HCT116 (cell line): ENCODE data around the gene GABRR2. TPM values are rescaled to one million over a fixed set of nuclear protein-coding genes. Genes with fewer than 3 reads are reported as not detected.

ENCODE experiments used
- ATAC-seq: fragments of 200-7000 bp; cut with Tn5 transposase; 2 replicates; pipeline ENCODE4 v1.9.1; 2020; ENCODE audit warnings: mild to moderate bottlenecking, moderate library complexity
- BruUV-seq: library from RNA; stranded (reverse); fragments of 400-500 nt; replicated peaks from 2 replicates; lab custom pipeline; 2021; lab: Mats Ljungman, UMichigan
- CTCF ChIA-PET: fragments of 300-600 bp; sonication (Branson Sonifier 250); formaldehyde crosslinking; loops from one replicate; lab custom pipeline; 2021; ENCODE audit warnings: antibody characterized with exemption; lab: Charles Lee
- POLR2A ChIA-PET: fragments of 300-600, 350-600 bp; sonication (Branson Sonifier 250); formaldehyde crosslinking; loops from one replicate; lab custom pipeline; 2021; ENCODE audit warnings: antibody characterized with exemption; lab: Charles Lee
- RAD21 ChIA-PET, 2 experiments: fragments of 300-600 bp; sonication (Branson Sonifier 250); formaldehyde crosslinking; loops; one replicate each; lab custom pipeline; 2023; ENCODE audit warnings: low total read pairs in 2 of 2; ENCODE audit not compliant: uncharacterized antibody in 2 of 2, unreplicated experiment in 2 of 2, low non-redundant PET in 1 of 2; lab: Charles Lee
- DNase-seq: peaks from one replicate; pipeline ENCODE4 v3.0.0-alpha.2; 2010; ENCODE audit warnings: low read depth, low spot score
- H2AFZ ChIP-seq: fragments of 200-600 bp; shearing (Covaris generic), sonication (generic); 2 replicates; pipeline ENCODE4 v1.6.1; 2017; ENCODE audit warnings: low read depth, mixed run types, mixed read lengths, antibody characterized with exemption, low read length; ENCODE audit not compliant: poor library complexity, severe bottlenecking
- H3K27ac ChIP-seq: 2 replicates; pipeline ENCODE4 v1.5.1; 2012; ENCODE audit warnings: low read depth, low read length
- H3K27me3 ChIP-seq: fragments of 200-600 bp; sonication (generic); 2 replicates; pipeline ENCODE4 v1.6.1; 2016; ENCODE audit warnings: mixed run types, low read length, mixed read lengths; ENCODE audit not compliant: insufficient read depth
- H3K36me3 ChIP-seq, 2 experiments: fragments of 200-500 bp in 1 of 2; fragments of 200-600 bp in 1 of 2; sonication (Bioruptor generic) in 1 of 2; sonication (generic) in 1 of 2; 2 replicates each; pipeline versions ENCODE4 v1.5.1 to v1.6.1; 2014 to 2016; ENCODE audit warnings: low read length in 2 of 2, inconsistent platforms in 1 of 2, mixed read lengths in 1 of 2, mixed run types in 1 of 2; ENCODE audit not compliant: insufficient read depth in 2 of 2, control insufficient read depth in 1 of 2
- H3K4me1 ChIP-seq, 2 experiments: fragments of 200-600 bp in 1 of 2; sonication (generic) in 1 of 2; 2 replicates each; pipeline versions ENCODE4 v1.5.1 to v1.6.1; 2012 to 2017; ENCODE audit warnings: low read length in 2 of 2, inconsistent platforms in 1 of 2, mild to moderate bottlenecking in 1 of 2, mixed read lengths in 1 of 2, mixed run types in 1 of 2, moderate library complexity in 1 of 2; ENCODE audit not compliant: insufficient read depth in 2 of 2, control insufficient read depth in 1 of 2
- H3K4me2 ChIP-seq: fragments of 200-600 bp; sonication (generic); 2 replicates; pipeline ENCODE4 v1.6.1; 2017; ENCODE audit warnings: mixed run types, low read length, mixed read lengths
- H3K4me3 ChIP-seq, 2 experiments: fragments of 200-600 bp in 1 of 2; sonication (generic) in 1 of 2; replicated peaks in 1 of 2; 2 replicates each; pipeline ENCODE4 v1.5.1; 2011 to 2016; ENCODE audit warnings: low read length in 2 of 2, control low read depth in 1 of 2, low read depth in 1 of 2, mild to moderate bottlenecking in 1 of 2, mixed read lengths in 1 of 2, mixed run types in 1 of 2
- H3K79me2 ChIP-seq: fragments of 200-600 bp; sonication (generic); 2 replicates; pipeline ENCODE4 v1.6.1; 2017; ENCODE audit warnings: mild to moderate bottlenecking, mixed run types, low read length, moderate library complexity, mixed read lengths; ENCODE audit not compliant: insufficient read depth
- H3K9ac ChIP-seq: fragments of 200-600 bp; sonication (generic); 2 replicates; pipeline ENCODE4 v1.6.1; 2016; ENCODE audit warnings: low read length, mixed read lengths
- H3K9me2 ChIP-seq: fragments of 200-600 bp; sonication (generic), shearing (Covaris generic); 2 replicates; pipeline ENCODE4 v1.6.1; 2017; ENCODE audit warnings: mixed run types, mild to moderate bottlenecking, moderate library complexity; ENCODE audit not compliant: insufficient read depth
- H3K9me3 ChIP-seq, 2 experiments: fragments of 200-500 bp in 1 of 2; fragments of 200-600 bp in 1 of 2; sonication (Bioruptor generic) in 1 of 2; sonication (generic) in 1 of 2; 2 replicates each; pipeline ENCODE4 v1.6.1; 2014 to 2017; ENCODE audit warnings: low read length in 2 of 2, mixed read lengths in 2 of 2, inconsistent platforms in 1 of 2, low read depth in 1 of 2, mild to moderate bottlenecking in 1 of 2, mixed run types in 1 of 2, moderate library complexity in 1 of 2; ENCODE audit not compliant: control insufficient read depth in 1 of 2, insufficient read depth in 1 of 2
- H4K20me1 ChIP-seq: fragments of 200-600 bp; sonication (generic), shearing (Covaris generic); 2 replicates; pipeline ENCODE4 v1.6.1; 2017; ENCODE audit warnings: mixed run types, mild to moderate bottlenecking, moderate library complexity; ENCODE audit not compliant: insufficient read depth
- CBX3 ChIP-seq: IDR thresholded peaks from 2 replicates; pipeline ENCODE4 v1.6.1; 2012; ENCODE audit warnings: low read depth
- CEBPB ChIP-seq: IDR thresholded peaks from 2 replicates; pipeline ENCODE4 v1.6.1; 2012; ENCODE audit warnings: low read depth
- EGR1 ChIP-seq: IDR thresholded peaks from 2 replicates; pipeline ENCODE4 v1.6.1; 2012; ENCODE audit warnings: low read depth
- ELF1 ChIP-seq: IDR thresholded peaks from 2 replicates; pipeline ENCODE4 v1.6.1; 2012; ENCODE audit warnings: low read depth, borderline replicate concordance
- EZH2 ChIP-seq: fragments of 200-600 bp; sonication (generic); IDR thresholded peaks from 2 replicates; pipeline ENCODE4 v1.6.1; 2017; ENCODE audit warnings: antibody characterized with exemption, mixed run types
- EZH2phosphoT487 ChIP-seq: fragments of 200-600 bp; IDR thresholded peaks from 2 replicates; pipeline ENCODE4 v1.6.1; 2018; ENCODE audit warnings: antibody characterized with exemption, borderline replicate concordance
- FOSL1 ChIP-seq: IDR thresholded peaks from 2 replicates; pipeline ENCODE4 v1.6.1; 2012; ENCODE audit warnings: low read depth
- JUND ChIP-seq: IDR thresholded peaks from 2 replicates; pipeline ENCODE4 v1.6.1; 2012
- POLR2A ChIP-seq: IDR thresholded peaks from 2 replicates; pipeline ENCODE4 v1.7.0; 2011; ENCODE audit warnings: borderline replicate concordance; ENCODE audit not compliant: insufficient read depth, insufficient read length; ENCODE audit errors: extremely low read depth
- POLR2AphosphoS5 ChIP-seq: IDR thresholded peaks from 2 replicates; pipeline ENCODE4 v1.6.1; 2011; ENCODE audit warnings: mild to moderate bottlenecking, low read depth, low read length, moderate library complexity
- RAD21 ChIP-seq: IDR thresholded peaks from 2 replicates; pipeline ENCODE4 v1.6.1; 2012; ENCODE audit warnings: low read depth, mild to moderate bottlenecking
- SIN3A ChIP-seq: IDR thresholded peaks from 2 replicates; pipeline ENCODE4 v1.6.1; 2012; ENCODE audit warnings: low read depth
- SP1 ChIP-seq: IDR thresholded peaks from 2 replicates; pipeline ENCODE4 v1.6.1; 2012; ENCODE audit warnings: low read depth
- SRF ChIP-seq: IDR thresholded peaks from 2 replicates; pipeline ENCODE4 v1.6.1; 2012; ENCODE audit warnings: low read depth
- TCF7L2 ChIP-seq: IDR thresholded peaks from 2 replicates; pipeline ENCODE4 v1.7.0; 2011; ENCODE audit warnings: borderline replicate concordance, inconsistent platforms; ENCODE audit not compliant: insufficient read depth, insufficient read length; ENCODE audit errors: extremely low read depth
- YY1 ChIP-seq: IDR thresholded peaks from 2 replicates; pipeline ENCODE4 v1.6.1; 2011; ENCODE audit warnings: low read length, low read depth, moderate library complexity, mild to moderate bottlenecking; ENCODE audit not compliant: insufficient replicate concordance; ENCODE audit errors: extremely low read depth
- ZNF274 ChIP-seq: fragments of 200-500 bp; sonication (Bioruptor generic); IDR thresholded peaks from 2 replicates; pipeline ENCODE4 v1.6.1; 2014; ENCODE audit warnings: mild to moderate bottlenecking, low read depth, low read length, inconsistent platforms
- intact Hi-C: fragments of 100-400 bp; cut with micrococcal nuclease; formaldehyde crosslinking; loops from 2 replicates; pipeline ENCODE4 v1.10.0; 2022
- total RNA-seq: library from RNA; stranded (reverse); gene quantifications from one replicate; pipeline ENCODE4 v1.2.1, GENCODE V29; 2021; ENCODE audit not compliant: unreplicated experiment
- TF ChIP-seq, protein P1 (sequence below): IDR thresholded peaks from 2 replicates; pipeline ENCODE4 v1.6.1; 2012
- TF ChIP-seq, protein P2 (sequence below): IDR thresholded peaks from 2 replicates; pipeline ENCODE4 v1.6.1; 2012
- TF ChIP-seq, protein P3 (sequence below): IDR thresholded peaks from 2 replicates; pipeline ENCODE4 v1.6.1; 2011; ENCODE audit warnings: mild to moderate bottlenecking, low read length, moderate library complexity; ENCODE audit not compliant: insufficient replicate concordance; ENCODE audit errors: extremely low read depth
- TF ChIP-seq, protein P4 (sequence below): IDR thresholded peaks from 2 replicates; pipeline ENCODE4 v1.6.1; 2012; ENCODE audit warnings: low read depth

Gene GABRR2
- total RNA-seq, 1 experiment from 2014 or later, result 0.57 TPM

DNA sequence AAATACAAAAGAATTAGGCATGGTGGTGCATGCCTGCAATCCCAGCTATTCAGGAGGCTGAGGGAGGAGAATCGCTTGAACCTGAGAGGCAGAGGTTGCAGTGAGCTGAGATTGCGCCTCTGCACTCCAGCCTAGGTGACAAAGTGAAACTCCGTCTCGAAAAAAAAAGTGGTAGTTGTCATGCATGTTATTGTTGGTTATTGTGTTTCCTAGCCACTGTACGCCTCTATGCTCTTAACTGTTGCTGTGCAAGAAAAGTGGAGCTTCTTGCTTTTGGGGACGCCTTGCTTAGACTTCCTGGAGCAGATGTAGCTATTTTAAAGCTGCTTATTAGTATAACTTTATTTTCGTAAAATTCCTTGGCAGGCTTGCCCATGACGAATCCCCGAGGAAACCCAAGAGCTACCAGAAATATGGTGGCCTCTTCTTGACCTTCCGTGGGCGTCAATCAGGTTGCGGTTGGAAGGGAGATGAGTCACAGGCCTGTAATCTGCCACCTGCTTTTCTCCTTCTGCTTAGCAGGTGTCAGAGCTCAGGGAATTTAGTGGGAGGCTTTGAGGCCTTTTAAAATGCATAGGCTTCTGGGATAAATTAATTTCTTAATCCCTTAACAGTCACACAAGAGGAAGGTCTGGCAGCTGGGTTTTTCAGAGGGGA lies 17.3 kb downstream of the GABRR2 start:
- Histone ChIP-seq H3K9me3 (no peaks in the 10 kb centered on the region), H3K9ac (peak overlapping the region; percentile 48), H4K20me1 (no peaks in the 10 kb centered on the region), H3K27ac (peak overlapping the region; percentile 36), H3K4me1 (peaks cover 20 to 33% of the 10 kb centered on the region in 2 experiments), H3K27me3 (peaks cover 11% of the 10 kb centered on the region; the same call in 1 of the 2 replicates), H2AFZ (peak overlapping the region; percentile 45), H3K4me2 (peak overlapping the region; percentile 96), H3K79me2 (no peaks in the 10 kb centered on the region), H3K9me2 (no peaks in the 10 kb centered on the region), H3K4me3 (peak overlapping the region; percentile 42 to 59), H3K36me3 (no peaks in the 10 kb centered on the region)
- DNase-seq (peak; percentile 94), ATAC-seq (peak; percentile 86)
- intact Hi-C loops, result loop anchor here (5.0 kb wide), 1 partner anchor 54 kb away; the partner anchor contains the start of gene UBE2J1
- no TSS peak for BruUV-seq
- CTCF ChIA-PET, result interaction anchor here (0.7 to 2.2 kb wide), 6 partner anchors 16 to 315 kb away, joined by 3 to 7 read pairs (median 6); no protein-coding TSS in a partner anchor
- RAD21 ChIA-PET, result interaction anchor here (0.9 to 1.0 kb wide), 2 partner anchors 16 to 55 kb away, joined by 3 to 4 read pairs; partner anchors contain the start of gene UBE2J1 (in 1 of the 2)
- POLR2A ChIA-PET, result interaction anchor here (0.8 to 1.3 kb wide), 5 partner anchors 10 to 57 kb away, joined by 3 read pairs; partner anchors contain the start of gene UBE2J1
- TF ChIP-seq POLR2AphosphoS5 (peak; percentile 69; the same call in 1 of the 2 replicates), FOSL1 (peak; percentile 97), RAD21 (no peak), EGR1 (peak; percentile 98), JUND (peak; percentile 95), SIN3A (peak; percentile 85), CEBPB (peak; percentile 78), POLR2A (no peak), CBX3 (peak; percentile 91), ELF1 (no peak; the same call in 1 of the 2 replicates), ZNF274 (no peak), SP1 (peak; percentile 90), EZH2phosphoT487 (no peak), SRF (0 out of 2 replicates have a peak, but pooled peaks have one; percentile 39), YY1 (no peak), EZH2 (no peak), TCF7L2 (peak; percentile 71)
- TF ChIP-seq, protein P1, sequence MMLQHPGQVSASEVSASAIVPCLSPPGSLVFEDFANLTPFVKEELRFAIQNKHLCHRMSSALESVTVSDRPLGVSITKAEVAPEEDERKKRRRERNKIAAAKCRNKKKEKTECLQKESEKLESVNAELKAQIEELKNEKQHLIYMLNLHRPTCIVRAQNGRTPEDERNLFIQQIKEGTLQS, result no peak
- TF ChIP-seq, protein P2, sequence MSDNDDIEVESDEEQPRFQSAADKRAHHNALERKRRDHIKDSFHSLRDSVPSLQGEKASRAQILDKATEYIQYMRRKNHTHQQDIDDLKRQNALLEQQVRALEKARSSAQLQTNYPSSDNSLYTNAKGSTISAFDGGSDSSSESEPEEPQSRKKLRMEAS, result peak; percentile 93
- TF ChIP-seq, protein P3, sequence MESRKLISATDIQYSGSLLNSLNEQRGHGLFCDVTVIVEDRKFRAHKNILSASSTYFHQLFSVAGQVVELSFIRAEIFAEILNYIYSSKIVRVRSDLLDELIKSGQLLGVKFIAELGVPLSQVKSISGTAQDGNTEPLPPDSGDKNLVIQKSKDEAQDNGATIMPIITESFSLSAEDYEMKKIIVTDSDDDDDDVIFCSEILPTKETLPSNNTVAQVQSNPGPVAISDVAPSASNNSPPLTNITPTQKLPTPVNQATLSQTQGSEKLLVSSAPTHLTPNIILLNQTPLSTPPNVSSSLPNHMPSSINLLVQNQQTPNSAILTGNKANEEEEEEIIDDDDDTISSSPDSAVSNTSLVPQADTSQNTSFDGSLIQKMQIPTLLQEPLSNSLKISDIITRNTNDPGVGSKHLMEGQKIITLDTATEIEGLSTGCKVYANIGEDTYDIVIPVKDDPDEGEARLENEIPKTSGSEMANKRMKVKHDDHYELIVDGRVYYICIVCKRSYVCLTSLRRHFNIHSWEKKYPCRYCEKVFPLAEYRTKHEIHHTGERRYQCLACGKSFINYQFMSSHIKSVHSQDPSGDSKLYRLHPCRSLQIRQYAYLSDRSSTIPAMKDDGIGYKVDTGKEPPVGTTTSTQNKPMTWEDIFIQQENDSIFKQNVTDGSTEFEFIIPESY, result peak; percentile 48
- TF ChIP-seq, protein P4, sequence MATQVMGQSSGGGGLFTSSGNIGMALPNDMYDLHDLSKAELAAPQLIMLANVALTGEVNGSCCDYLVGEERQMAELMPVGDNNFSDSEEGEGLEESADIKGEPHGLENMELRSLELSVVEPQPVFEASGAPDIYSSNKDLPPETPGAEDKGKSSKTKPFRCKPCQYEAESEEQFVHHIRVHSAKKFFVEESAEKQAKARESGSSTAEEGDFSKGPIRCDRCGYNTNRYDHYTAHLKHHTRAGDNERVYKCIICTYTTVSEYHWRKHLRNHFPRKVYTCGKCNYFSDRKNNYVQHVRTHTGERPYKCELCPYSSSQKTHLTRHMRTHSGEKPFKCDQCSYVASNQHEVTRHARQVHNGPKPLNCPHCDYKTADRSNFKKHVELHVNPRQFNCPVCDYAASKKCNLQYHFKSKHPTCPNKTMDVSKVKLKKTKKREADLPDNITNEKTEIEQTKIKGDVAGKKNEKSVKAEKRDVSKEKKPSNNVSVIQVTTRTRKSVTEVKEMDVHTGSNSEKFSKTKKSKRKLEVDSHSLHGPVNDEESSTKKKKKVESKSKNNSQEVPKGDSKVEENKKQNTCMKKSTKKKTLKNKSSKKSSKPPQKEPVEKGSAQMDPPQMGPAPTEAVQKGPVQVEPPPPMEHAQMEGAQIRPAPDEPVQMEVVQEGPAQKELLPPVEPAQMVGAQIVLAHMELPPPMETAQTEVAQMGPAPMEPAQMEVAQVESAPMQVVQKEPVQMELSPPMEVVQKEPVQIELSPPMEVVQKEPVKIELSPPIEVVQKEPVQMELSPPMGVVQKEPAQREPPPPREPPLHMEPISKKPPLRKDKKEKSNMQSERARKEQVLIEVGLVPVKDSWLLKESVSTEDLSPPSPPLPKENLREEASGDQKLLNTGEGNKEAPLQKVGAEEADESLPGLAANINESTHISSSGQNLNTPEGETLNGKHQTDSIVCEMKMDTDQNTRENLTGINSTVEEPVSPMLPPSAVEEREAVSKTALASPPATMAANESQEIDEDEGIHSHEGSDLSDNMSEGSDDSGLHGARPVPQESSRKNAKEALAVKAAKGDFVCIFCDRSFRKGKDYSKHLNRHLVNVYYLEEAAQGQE, result no peak
